HG02943 (cell line): ENCODE measurements around the gene DRP2.
A peak's percentile ranks its signal among the peaks of the same experiment; 100 is the strongest.
"Not testable (repeated sequence)": the region's sequence is repeated elsewhere in the genome, so short reads cannot be mapped to it uniquely, and the experiment has no call there.

Experiments
- ATAC-seq: cut with Tn5 transposase; IDR thresholded peaks from one replicate; pipeline ENCODE4 v1.9.1; 2021; ENCODE audit warnings: mild to moderate bottlenecking, low read depth, moderate library complexity; ENCODE audit not compliant: unreplicated experiment

DRP2 gene

GRCh38 chrX:101219116-101219863 is at the start of gene DRP2:
Gene DRP2 (plus strand): TSS chrX:101219786. CDS start chrX:101231648, 11,862 bp downstream.
- ATAC-seq = no peak

GRCh38 chrX:101171883-101172400 is 47.6 kb upstream of the DRP2 start:
- no peak for ATAC-seq

GRCh38 chrX:101176439-101176838 is 43.1 kb upstream of the DRP2 start:
- no peak for ATAC-seq

- not testable (repeated sequence) for ATAC-seq
Observed at GRCh38 chrX:101184876-101185275, 34.7 kb upstream of the DRP2 start.

- not testable (repeated sequence) for ATAC-seq
Observed at GRCh38 chrX:101187961-101188360, 31.6 kb upstream of the DRP2 start.

GRCh38 chrX:101190736-101191135 is 28.9 kb upstream of the DRP2 start:
- ATAC-seq = no peak

GRCh38 chrX:101191217-101191750 is 28.3 kb upstream of the DRP2 start:
- ATAC-seq = no peak

- ATAC-seq = no peak
Observed at GRCh38 chrX:101195442-101196173, 24.0 kb upstream of the DRP2 start.

- ATAC-seq = no peak
Observed at GRCh38 chrX:101203761-101204351, 15.7 kb upstream of the DRP2 start.

GRCh38 chrX:101206471-101206870 is 13.1 kb upstream of the DRP2 start:
- ATAC-seq = peak; percentile 57

GRCh38 chrX:101208152-101208905 is 11.3 kb upstream of the DRP2 start:
- ATAC-seq = no peak

- ATAC-seq = no peak
Observed at GRCh38 chrX:101210630-101211029, 9.0 kb upstream of the DRP2 start.

- ATAC-seq = no peak
Observed at GRCh38 chrX:101217689-101218088, 1.9 kb upstream of the DRP2 start.

GRCh38 chrX:101219864-101220346 is 319 bp downstream of the DRP2 start:
- ATAC-seq = no peak

- ATAC-seq = no peak
Observed at GRCh38 chrX:101220662-101221260, 1.2 kb downstream of the DRP2 start.

GRCh38 chrX:101223226-101223625 is 3.6 kb downstream of the DRP2 start:
- no peak for ATAC-seq

GRCh38 chrX:101229170-101229569 is 9.6 kb downstream of the DRP2 start:
- ATAC-seq = no peak

- no peak for ATAC-seq
Observed at GRCh38 chrX:101230636-101231035, 11.1 kb downstream of the DRP2 start.

- ATAC-seq = no peak
Observed at GRCh38 chrX:101231080-101231479, 11.5 kb downstream of the DRP2 start.

GRCh38 chrX:101232316-101232715 is 12.7 kb downstream of the DRP2 start:
- ATAC-seq = no peak
